Cardiac muscle cell (in vitro differentiated cells and primary cell): ENCODE measurements around the gene PRRX2. TPM values are rescaled to one million over a fixed set of nuclear protein-coding genes. Genes with fewer than 3 reads are reported as not detected.

Experiments used
- DNase-seq, 2 donors: peaks; one replicate each; pipeline versions ENCODE4 v3.0.0 to v3.0.0-alpha.2; 2010 to 2017; ENCODE audit warnings: low read depth in 1 of 2, low spot score in 1 of 2
- H3K27ac ChIP-seq: fragments of 200-600 bp; sonication (generic); 2 replicates; pipeline ENCODE4 v1.5.1; 2016
- H3K27me3 ChIP-seq: fragments of 200-600 bp; sonication (generic); 2 replicates; pipeline ENCODE4 v1.6.0; 2016; ENCODE audit warnings: control low read depth
- H3K36me3 ChIP-seq: fragments of 200-600 bp; sonication (generic); 2 replicates; pipeline ENCODE4 v1.5.1; 2016; ENCODE audit warnings: control low read depth
- H3K4me1 ChIP-seq: fragments of 200-600 bp; sonication (generic); 2 replicates; pipeline ENCODE4 v1.8.1; 2017; ENCODE audit warnings: low read depth, mild to moderate bottlenecking, mixed run types
- H3K4me3 ChIP-seq: fragments of 200-600 bp; sonication (generic); 2 replicates; pipeline ENCODE4 v1.5.1; 2016; ENCODE audit warnings: mild to moderate bottlenecking
- H3K9me3 ChIP-seq: fragments of 200-600 bp; sonication (generic); 2 replicates; pipeline ENCODE4 v1.5.1; 2017; ENCODE audit warnings: low read depth, mild to moderate bottlenecking, control low read depth
- CTCF ChIP-seq: IDR thresholded peaks from 2 replicates; pipeline ENCODE4 v1.5.1; 2012; ENCODE audit warnings: low read depth, mild to moderate bottlenecking, low read length
- polyA plus RNA-seq: library from polyadenylated mRNA; unstranded; fragments of >200 nt; fragmentation: Nextera tagmentation; extraction: Ambion mirVana; gene quantifications from 2 replicates; pipeline ENCODE4 v1.2.1, GENCODE V29; 2016
- total RNA-seq: library from RNA; depleted of rRNA; stranded (reverse); fragments of >200 nt; gene quantifications from 2 replicates; pipeline ENCODE4 v1.2.3, GENCODE V29; 2016

The PRRX2 gene
- total and polyA plus RNA-seq, 2 experiments from 2014 or later = 3.0 to 10.2 TPM

GRCh38 chr9:129624168-129624759 lies 41.2 kb upstream of the PRRX2 start:
- Histone ChIP-seq H3K27me3 (peaks cover 10% of the 10 kb centered on the region), H3K4me1 (peaks cover 18% of the 10 kb centered on the region), H3K4me3 (no peak overlapping the region), H3K36me3 (no peaks in the 10 kb centered on the region), H3K9me3 (no peaks in the 10 kb centered on the region), H3K27ac (no peak overlapping the region)
- DNase-seq = peak; percentile 59 to 76
- TF ChIP-seq CTCF = peak; percentile 81

GRCh38 chr9:129624947-129625346 lies 40.5 kb upstream of the PRRX2 start:
- TF ChIP-seq CTCF = no peak
- H3K36me3 ChIP-seq = no peaks in the 10 kb centered on the region
- no peak overlapping the region for H3K4me3 ChIP-seq

GRCh38 chr9:129626079-129626624 lies 39.3 kb upstream of the PRRX2 start, which contains the start of gene NTMT1:
TSS of gene NTMT1 (plus strand) at chr9:129626163. CDS start at chr9:129632704, 6,541 bp downstream.
- Histone ChIP-seq H3K9me3 (no peaks in the 10 kb centered on the region), H3K4me1 (peaks cover 17% of the 10 kb centered on the region), H3K36me3 (no peaks in the 10 kb centered on the region), H3K27me3 (peaks cover 8% of the 10 kb centered on the region), H3K4me3 (peak within 1 kb of the TSS; percentile 56), H3K27ac (peak within 1 kb of the TSS; percentile 81)
- no peak for TF ChIP-seq CTCF
- DNase-seq = peak; percentile 87 to 92

More at GRCh38 chr9:129624947-129625346, 40.5 kb upstream of the PRRX2 start:
- peaks cover 15% of the 10 kb centered on the region for H3K4me1 ChIP-seq
- peaks cover 10% of the 10 kb centered on the region for H3K27me3 ChIP-seq
- no peak overlapping the region for H3K27ac ChIP-seq
- peak in 1 of 2 donors; percentile 55 for DNase-seq
- no peaks in the 10 kb centered on the region for H3K9me3 ChIP-seq

GRCh38 chr9:129626625-129627284 lies 38.7 kb upstream of the PRRX2 start:
- peak overlapping the region; percentile 56 for H3K4me3 ChIP-seq
- H3K27me3 ChIP-seq = peaks cover 2% of the 10 kb centered on the region
- H3K9me3 ChIP-seq = no peaks in the 10 kb centered on the region
- TF ChIP-seq CTCF = no peak
- peaks cover 20% of the 10 kb centered on the region for H3K4me1 ChIP-seq
- peak overlapping the region; percentile 81 for H3K27ac ChIP-seq
- no peaks in the 10 kb centered on the region for H3K36me3 ChIP-seq
- peak in 1 of 2 donors; percentile 82 for DNase-seq

GRCh38 chr9:129627556-129628440 lies 37.6 kb upstream of the PRRX2 start:
- TF ChIP-seq CTCF = no peak
- H3K27ac ChIP-seq = no peak overlapping the region

More at GRCh38 chr9:129627556-129628440, 37.6 kb upstream of the PRRX2 start:
- H3K4me1 ChIP-seq = peaks cover 30% of the 10 kb centered on the region
- H3K4me3 ChIP-seq = no peak overlapping the region
- H3K36me3 ChIP-seq = no peaks in the 10 kb centered on the region
- no peak for DNase-seq
- no peaks in the 10 kb centered on the region for H3K9me3 ChIP-seq
- H3K27me3 ChIP-seq = no peaks in the 10 kb centered on the region
